GM21825 (cell line): ENCODE measurements around the gene EFHC2.
"Not testable (repeated sequence)": the region's sequence is repeated elsewhere in the genome, so short reads cannot be mapped to it uniquely, and the experiment has no call there.

Experiments
- ATAC-seq: cut with Tn5 transposase; IDR thresholded peaks from one replicate; pipeline ENCODE4 v1.9.1; 2021; ENCODE audit warnings: mild to moderate bottlenecking, moderate library complexity; ENCODE audit not compliant: unreplicated experiment

Gene EFHC2

DNA sequence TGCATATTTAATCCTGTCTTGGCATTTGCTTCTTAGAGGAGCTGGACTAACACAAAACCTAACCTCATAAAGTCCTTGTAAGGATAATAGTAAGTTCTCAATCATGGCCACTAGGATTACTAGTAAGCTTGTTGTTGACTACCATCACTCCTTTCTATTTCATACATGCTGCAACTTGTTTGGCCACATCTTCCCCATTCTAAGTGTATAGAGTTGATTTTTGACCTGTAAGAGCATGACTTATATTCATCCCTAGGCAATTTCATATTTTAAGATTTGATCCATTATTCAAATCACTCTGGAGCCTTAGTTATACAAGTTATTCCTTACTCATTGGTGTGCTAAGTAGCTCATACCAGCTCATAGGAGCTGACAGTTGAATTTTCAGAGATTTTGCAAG lies 109.4 kb downstream of the EFHC2 start:
- ATAC-seq = no peak

DNA sequence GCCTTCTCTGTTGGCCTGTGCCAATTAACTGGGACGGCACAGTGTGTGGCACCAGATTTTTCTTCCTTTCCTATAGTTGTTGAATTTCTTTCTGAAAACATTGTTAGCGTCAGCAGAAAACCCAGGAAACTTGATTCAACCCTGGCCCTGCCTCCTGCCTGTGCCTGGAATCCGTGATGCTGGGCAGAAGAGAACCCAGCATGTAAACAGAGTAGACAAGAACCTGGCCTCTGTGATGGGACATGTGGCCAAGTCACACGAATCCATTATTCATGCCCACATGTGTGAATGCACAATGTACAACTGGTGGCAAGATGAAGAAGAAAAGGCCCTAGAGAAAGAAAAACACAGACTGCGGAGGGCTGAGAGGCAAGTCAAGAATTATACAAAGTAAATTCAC lies 111.4 kb downstream of the EFHC2 start:
- ATAC-seq = no peak

DNA sequence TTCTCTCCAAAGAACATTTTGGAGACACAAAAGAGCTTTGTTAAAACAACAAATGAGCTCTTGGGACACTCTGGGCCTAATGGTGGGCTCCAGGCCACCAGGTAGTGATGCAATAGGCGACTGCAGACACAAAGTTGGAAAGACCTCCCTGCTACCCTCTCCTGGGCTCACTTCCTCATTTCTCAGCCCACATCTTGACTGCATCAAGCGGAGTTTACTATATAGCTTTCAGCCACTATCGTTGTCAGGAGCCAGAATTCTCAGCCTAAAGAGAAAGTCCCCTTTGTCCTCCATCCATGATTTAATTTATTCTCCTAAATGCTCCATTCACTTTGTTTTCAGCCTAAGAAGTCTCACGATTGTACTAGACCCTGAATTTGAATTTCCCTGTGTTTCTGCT lies 114.9 kb downstream of the EFHC2 start:
- ATAC-seq = peak; percentile 77

DNA sequence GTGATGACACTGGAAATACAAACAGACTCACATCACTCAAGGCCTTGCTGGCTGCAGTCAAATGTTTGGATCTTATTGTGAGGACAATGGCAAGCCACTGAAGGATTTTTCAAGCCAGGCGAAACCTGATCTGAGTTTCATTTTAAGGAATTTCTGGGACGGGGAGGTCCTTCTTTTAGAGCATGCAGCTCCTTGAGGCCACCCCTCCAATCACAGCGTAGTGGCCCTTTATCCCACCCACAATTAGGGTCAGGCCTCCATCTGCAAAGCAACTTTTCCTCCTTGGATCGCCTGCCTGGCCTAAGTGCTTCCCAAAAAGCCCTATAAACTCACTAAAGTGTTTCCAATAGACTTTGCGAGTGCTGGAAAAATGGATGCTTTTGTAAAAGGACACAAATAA lies 115.5 kb downstream of the EFHC2 start:
- ATAC-seq = no peak

DNA sequence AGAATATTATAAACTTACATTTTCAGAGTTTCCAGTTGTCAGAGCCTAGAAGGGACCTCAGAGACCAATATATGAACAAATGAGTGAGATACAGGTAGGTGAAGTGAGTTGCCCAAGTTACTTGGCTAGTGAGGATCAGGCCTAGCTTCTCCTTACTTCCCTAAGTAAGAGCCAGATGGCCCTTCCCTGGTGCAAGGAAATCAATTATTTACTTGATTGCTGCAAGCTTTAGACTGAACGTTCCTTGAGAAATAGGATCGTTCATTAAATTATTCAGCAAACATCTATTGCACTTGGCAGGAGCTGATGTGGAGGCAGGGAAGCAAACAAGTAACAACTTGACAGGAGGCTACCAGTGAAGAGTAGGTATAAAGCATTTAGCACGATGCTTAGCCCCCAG lies 117.8 kb downstream of the EFHC2 start:
- no peak for ATAC-seq

DNA sequence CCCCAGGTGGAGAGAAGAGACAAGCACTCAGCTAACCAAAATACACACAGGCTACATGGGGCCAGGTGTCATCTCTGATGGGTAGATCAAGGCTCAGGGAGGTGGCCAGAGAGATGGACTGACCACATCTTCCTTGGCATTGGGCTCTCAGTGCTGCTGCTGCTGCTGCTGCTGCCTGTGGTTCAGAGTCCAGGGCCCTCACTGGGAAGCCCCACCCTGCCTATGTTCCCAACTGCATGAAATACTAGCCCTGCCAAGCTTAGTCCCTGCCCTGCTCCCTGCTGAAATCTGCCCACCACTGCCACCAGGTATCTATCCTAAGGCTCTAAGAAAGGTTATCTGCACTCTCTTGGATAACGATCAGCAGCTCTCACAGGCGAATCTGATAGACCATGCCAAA lies 118.7 kb downstream of the EFHC2 start:
- ATAC-seq = no peak

DNA sequence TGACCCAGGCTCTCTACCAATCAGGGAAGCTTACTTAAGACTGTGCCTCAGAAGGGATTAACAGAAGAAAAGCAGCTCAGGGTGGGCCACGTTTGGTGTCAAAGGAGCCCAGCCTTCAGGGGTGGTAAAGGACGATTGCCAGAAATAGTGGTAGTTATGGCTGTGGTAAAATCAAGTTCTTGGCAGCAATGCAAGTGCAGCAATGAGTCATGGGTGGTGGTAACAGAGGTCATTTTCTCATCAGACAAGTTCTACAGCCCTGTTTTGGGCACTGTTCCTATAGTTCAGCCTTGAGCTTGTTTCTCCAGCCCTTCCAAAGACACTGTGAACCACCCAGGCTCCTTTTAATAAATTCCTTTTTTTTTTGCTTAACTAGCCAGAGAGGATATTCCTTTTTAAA lies 120.3 kb downstream of the EFHC2 start:
- ATAC-seq = no peak

DNA sequence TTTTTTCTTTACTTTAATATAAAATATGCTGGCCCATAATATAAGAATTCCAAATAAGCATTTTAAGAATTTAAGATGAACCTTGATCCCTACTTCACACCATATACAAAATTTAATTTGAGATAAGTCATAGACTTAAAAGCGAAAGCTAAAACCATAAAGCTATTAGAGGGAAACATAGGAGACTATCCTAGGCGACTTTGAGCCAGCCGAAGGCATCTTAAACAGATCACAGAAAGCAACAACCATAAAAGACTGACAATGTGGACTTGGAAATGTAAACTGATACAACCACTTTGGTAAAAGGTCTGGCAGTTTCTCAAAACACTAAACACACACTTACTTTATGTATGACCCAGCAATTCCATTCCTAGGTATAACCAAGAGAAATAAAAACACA lies 125.0 kb downstream of the EFHC2 start:
- ATAC-seq = no peak

DNA sequence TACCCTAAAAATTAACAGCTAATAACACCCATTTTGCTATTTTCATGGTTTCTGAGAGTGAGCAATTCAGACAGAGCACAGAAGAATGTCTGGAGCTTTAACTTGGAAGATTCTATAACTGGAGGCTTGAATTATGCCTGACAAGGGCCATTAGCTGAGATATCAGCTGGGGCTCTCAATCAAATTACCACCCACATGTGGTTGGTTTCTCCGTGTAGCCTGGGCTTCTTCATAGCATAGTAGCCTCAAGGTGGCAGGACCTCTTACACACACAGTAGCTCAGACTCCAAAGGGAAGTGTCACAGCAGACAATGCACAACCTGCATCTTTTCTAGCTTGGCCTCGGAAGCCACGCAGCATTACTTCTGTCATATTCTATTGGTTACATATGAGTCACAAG lies 127.3 kb downstream of the EFHC2 start:
- ATAC-seq = no peak

DNA sequence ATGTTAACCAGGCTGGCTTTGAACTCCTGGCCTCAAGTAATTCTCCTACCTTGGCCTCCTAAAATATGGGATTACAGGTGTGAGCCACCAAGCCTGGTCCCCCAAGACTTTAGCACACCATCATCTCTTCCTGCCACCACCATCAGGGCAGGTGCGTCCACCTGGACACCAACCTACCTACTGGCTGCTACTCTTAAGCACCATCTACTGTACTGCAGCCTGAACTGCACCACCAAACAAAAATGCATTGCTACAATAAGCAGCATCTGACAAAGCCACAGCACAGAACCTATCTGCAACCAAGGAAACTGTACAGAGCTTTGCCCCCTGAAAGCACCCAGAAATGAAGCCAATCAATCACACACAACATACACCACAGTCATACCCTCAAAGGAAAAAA lies 139.7 kb downstream of the EFHC2 start:
- ATAC-seq = no peak

DNA sequence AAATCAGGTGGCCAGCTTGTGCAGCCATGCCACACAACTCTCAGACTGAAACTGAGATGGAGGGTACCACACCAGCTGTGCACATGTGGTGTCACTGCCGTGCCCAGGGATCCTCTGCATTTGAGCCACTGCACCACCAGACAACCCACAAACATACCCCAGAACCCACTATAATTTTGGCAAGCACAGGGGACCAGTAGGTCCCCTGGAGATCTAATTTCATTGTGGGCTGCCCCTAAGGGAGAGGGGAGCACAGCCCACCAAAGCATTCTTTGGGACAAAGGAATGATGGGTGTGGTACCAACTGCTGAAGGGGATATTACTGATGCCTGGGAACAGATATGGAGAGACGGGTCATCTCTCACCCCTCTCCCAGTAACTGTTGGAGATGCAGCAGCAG lies 140.9 kb downstream of the EFHC2 start:
- no peak for ATAC-seq

DNA sequence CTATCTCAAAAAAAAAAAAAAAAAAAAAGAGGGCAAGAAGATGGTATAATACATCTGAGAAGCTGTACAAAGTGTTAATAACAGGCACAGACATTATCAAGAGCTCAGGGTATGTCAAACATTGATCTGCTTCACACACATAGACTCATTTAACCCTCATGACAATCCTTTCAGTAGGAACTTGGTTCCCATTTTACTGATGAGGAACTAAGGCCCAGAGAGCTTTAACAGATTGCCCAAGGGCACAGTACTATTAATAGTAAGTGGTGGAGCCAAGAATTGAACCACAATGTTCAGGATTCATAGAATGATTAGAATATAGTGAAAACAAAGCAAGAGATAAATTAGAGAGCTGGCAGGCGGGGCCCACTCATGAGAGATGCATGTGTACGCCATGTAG lies 154.4 kb downstream of the EFHC2 start:
- no peak for ATAC-seq

DNA sequence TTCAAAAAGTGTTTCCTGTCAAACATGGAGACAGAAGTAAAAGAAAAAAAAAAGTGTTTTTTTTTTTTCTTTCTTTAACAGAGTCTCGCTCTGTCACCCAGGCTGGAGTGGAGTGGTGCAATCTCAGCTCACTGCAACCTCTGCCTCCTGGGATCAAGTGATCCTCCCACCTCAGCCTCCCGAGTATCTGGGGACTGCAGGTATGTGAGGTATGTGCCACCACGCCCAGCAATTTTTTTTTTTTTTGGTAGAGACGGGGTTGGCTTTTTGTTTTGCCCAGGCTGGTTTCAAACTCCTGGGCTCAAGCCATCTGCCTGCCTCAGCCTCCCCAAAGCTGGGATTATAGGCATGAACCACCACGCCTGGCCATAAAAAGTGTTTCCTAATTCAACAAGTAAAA lies 155.6 kb downstream of the EFHC2 start:
- not testable (repeated sequence) for ATAC-seq

DNA sequence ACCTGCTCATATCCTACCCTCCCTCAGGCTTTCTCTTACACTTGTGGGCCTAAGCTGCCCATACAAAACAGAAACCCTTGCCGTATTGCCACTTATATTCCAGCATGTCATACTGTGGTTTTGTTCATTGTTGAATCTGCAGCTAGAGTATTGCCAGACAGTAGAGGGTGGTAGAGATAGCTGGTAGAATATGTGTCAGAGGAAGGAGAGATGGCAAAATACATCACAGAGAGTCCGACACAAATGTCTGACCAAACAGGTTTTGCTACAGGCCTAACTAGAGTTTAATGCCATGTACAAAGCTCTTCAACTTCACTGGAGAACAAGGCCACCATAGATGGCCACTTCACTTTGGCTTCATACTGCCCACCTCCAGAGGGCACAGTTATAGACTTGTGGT lies 160.1 kb downstream of the EFHC2 start:
- ATAC-seq = no peak

DNA sequence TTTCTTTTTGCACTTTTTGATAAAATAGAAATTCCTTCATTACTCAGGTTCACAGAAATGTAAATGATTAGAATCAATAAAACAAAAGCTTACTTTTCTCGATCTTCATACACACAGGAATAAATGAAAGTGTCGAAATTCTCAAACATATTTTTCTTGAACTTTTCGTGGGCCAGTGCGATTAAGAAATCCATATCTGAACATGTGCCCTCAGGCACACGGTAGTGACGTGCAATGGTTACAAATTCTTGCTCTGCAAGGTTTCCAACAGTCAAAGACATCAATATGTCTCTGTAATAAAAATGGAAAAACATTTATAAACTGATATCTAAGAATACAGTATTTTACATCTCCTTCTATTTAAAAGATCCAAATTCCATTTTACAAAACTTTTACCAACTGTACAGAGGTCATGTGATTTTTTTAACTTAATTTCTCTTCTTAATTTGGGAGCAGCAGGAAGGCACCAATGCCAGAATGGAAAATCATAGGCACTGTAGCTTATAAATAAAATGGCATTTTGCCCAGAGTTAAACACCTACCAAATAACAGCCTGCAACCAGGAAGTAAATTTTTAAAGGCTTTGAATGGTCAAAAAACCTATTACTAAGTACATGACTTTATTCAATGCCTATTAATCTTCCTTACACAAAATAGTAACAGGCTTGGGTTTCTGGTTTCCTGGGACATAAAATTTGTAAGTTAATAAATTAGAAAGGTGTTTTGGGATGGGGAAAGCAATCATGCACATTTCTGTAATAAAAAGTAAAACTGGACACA lies 165.0 kb downstream of the EFHC2 start:
- ATAC-seq = no peak

DNA sequence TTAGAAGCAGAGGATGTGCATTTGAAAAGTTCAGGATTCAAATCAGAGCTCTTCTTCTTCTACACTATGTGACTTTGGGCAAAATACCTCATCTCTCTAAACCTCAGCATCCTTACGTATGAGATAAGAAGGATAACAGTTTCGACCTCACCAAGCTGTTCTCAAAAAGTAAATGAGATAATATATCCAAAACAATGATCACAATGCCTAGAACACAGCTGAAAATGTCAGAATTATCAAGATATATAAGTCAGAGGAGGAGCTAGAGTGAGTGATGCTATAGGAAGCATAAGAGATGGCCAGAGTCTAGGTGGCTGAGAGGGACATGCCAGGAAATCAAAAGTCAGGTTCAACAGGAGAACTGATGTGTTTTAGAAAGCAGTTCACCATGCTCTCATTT lies 168.0 kb downstream of the EFHC2 start:
- no peak for ATAC-seq

DNA sequence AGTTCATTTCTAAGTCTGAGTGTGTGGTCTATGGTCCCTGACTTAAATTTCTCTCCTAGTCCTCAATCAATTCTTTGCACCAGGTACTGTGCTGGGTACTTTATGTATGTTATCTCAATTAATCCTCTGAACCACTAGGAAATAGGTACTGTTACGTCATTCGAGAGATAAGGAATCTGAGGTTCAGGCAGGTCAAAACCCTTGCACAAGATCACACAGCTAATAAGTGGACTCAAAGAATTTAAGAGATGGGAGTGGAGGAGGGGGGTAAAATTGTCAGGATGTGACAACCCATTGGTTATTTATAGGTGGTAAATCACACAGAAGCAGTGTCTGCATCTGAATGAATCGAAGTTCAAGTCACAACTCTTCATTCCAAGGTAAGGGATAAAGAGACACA lies 169.4 kb downstream of the EFHC2 start:
- ATAC-seq = no peak

DNA sequence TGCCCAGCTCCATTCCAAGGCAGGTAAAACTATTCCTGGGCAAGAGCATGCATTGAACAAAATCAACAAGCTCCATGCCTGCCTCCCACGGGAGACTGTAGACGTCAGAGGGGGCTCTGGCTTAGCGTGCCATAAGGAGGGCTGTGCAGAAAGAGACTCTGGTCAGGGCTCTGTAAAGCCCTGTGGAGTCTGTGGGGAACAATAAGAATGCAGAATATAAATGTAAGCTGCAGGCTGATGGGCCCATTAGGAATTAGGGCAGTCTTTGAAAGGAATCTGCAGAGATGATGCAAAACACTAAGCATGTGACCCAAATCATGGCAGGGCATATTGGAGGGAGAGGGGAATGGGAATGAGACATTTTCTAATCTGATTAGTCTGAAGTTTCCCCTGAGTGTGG lies 170.3 kb downstream of the EFHC2 start:
- ATAC-seq = no peak

DNA sequence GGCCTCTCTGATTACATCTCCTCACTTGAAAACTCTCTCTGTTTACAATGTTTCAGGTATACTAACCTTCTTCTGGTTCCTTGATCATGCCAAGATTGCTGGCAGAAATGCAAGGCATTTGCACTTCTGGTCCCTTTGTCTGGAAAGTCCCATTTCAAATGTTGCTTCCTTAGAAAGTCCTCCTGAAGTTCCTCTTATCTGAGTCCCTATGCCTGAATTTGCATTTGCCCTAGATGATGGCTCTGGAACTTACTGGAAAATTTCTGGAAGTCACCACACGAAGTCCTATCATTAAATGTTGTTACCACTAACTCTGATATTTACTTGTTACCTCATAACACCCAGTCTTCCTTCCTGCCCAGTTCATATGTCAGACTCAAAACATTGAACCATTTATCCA lies 176.4 kb downstream of the EFHC2 start:
- ATAC-seq = no peak

DNA sequence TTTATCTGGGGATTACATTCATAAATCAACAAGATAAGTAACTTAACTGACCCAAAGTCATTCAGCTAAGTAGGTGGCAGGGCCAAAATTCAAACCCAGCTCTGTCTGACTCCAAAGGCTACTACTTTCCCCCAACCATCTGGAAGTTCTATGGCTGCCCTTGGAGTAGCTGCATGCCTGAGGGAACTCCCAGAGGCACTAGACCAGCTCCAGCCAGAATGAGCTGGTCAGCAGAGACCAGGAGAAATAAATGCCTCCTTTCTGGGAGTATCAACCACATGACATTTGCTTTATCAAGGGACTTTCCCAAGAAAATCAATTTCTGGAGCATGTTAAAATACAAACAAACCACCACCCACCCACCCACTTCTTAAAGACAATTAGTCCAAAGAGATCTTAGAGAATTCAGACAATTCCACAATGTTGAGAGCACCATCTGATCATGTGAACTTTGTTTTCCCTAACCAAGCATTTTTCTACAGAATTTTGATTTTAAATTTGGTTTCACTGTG lies 180.5 kb downstream of the EFHC2 start:
- no peak for ATAC-seq

DNA sequence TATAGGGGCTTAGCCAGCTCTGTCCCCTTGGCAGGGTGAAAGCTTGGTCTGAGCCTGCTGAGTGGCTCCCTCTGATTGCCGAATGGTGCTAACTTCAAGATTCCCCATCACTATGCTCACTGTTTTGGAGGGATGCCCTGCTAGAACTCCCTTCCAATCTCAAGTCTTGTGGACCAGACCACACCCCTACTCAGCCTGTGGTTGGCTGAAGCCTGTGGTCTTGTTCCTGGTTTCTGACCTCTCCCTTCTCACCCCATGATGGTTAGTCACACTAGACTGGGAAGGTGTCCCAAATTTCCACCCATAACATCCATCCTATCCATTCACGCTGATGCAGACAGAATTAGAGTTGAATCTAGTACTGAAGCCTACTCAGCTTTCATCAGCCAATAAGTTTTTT lies 185.6 kb downstream of the EFHC2 start:
- no peak for ATAC-seq

DNA sequence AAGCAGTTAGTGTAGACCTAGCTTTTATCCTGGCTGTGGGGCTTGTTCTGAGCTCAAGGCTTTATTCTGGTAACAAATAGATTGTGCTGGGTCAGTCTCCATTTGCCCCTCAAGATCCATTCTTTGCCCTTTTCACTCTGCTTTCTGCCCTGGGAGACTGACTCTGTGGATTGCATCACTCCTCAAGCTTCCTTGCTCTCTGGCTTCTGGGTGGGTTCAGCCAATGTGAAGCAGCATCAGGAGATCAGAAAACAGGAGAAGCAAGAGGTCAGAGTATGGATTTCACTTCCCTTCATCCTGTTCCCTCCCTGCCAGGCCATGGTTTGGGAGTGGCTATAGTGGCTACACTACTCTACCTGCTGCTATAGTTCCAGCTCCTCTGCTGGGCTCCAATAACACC lies 186.2 kb downstream of the EFHC2 start:
- no peak for ATAC-seq

DNA sequence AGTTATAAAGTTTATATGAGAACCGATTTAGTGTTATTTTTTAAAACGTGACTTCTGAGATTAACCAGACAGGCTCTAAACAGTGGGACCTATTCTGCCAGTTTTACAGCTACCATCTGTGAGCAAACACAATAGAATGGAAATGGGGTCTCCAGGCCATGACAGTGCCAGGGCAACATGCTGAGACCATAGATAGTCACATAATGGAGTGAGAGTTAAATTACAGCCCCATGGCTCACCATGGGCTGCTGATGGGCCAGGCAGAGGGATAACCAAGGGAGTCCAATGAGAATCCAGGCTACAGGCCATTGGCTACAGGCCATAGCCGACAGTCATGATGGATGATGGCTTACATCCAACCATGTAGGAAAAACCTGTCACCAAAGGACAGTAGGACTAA lies 186.7 kb downstream of the EFHC2 start:
- ATAC-seq = no peak
